Measurements from ENCODE around the gene ORC1.

DNA sequence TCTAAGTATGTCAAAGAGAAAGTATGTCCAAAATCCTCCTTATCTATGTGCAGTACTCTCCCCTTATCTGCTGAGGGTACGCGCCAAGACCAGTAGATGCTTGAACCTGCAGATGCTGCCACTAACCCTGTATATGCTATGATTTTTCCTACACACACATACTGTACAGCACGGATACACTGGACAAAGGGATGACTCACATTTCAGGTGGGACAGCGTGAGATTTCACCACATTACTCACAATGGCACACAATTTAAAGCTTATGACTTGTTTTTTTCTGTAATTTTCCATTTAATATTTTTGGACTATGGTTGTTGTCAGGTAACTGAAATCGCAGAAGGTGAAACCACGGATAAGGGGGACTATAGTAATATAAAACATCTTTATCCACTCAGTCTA is 4.1 kb downstream of the ORC1 start:
- TF ChIP-seq POLR2A (IDR thresholded peaks at IDR 0.05) (no peak), CTCF (IDR thresholded peaks at IDR 0.05 in 4 of 5, conservative IDR thresholded peaks at IDR 0.05 in 1 of 5) (no peak)

Measured in gastrocnemius medialis (tissue), 4 donors.